Measurements from ENCODE around the gene EMC8.
A peak's percentile ranks its signal among the peaks of the same experiment; 100 is the strongest.

Gene EMC8

DNA sequence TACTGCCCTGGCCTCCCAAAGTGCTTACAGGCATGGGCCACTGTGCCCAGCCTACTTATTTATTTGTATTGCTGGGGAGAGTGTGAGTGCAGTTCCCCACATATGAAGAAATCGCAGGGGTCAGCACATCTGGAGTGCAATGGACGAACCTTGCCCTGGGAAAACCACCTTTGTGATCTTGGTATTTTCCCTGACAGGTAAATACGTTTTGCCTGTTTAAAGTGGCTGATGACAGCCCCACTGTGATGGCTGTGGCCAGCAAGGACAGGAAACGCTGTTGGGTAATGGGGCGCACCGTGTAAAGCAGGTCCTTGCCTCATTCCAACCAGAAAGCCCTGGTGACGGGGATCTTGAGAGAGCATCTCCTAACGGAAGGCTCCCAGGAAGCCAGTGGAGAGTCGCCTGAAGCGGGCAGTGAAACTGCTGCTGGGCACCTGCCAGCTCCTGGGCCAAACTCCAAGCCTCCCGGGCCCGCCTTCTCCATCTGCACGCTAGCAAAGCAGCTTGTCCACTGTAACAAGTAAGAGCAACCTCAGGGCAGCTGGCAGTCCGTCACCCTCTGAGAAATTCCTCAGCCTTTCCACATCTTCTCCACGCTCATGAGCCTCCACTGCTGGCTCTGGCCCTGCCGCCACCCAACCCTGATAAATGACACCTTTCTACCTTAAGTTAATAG lies 17.5 kb downstream of the EMC8 start:
- DNase-seq: peak in 1 of 2 experiments; percentile 79

DNA sequence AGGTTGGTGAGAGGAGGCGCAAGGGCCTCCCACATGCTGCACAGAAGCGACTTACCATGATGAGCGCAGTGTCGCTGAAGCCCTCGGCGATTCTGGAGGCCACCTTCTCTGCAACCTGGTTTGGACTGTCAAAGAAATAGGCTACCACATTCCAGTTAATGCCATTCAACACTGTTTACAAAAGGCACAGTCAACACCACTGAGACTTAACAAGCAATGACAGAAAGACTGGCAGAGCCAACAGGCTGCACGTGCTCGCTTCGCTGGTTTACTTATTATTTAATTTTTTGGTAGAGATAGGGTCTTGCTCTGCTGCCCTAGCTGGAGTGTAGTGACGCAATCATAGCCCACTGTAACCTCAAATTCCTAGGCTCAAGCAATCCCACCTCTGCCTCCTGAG lies 18.2 kb downstream of the EMC8 start:
- DNase-seq: no peak

DNA sequence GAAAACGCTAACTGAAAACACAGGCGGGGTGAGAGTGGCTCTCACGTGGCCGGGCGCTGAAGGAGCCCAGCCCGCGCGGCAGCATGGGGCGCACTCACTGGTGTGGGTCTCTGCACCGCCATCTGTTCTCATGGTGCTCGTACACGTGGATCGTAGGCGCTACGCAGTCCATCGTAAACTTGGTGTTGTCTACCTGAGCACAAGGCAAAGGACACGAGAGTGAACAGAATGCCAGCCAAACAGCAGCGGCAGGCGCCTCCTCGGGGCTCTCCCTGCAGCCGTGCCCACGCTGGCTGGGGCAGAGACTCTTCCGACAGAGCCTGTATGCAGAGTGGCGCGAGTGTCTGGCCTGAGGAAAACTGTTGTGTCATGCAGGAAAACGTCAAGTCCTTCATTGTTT lies 19.1 kb downstream of the EMC8 start:
- no peak for DNase-seq

GRCh38 chr16:85778873-85779272 lies 20.5 kb downstream of the EMC8 start:
- no peak for DNase-seq

- no peak for DNase-seq
Observed at GRCh38 chr16:85777583-85778310, 21.6 kb downstream of the EMC8 start.

- DNase-seq: no peak
Observed at GRCh38 chr16:85774811-85775210, 24.5 kb downstream of the EMC8 start.

DNA sequence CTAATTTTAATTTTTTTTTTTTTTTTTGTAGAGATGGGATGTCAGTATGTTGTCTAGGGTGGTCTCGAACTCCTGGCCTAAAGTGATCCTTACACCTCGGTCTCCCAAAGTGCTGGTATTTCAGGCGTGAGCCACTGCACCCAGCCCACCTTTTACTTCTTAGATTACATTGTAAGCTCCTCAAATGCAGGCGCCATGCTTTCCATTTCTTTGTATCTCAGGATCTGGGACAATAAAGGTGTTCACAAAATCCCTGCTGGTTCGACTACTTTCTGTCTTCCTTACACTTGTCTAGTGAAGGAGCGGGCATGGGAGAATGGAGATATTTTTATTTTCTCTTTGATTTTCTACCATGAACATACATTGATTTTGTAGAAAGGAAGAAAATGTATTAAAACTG lies 25.2 kb downstream of the EMC8 start:
- no peak for DNase-seq

GRCh38 chr16:85773044-85773443 lies 26.3 kb downstream of the EMC8 start:
- DNase-seq: no peak

DNA sequence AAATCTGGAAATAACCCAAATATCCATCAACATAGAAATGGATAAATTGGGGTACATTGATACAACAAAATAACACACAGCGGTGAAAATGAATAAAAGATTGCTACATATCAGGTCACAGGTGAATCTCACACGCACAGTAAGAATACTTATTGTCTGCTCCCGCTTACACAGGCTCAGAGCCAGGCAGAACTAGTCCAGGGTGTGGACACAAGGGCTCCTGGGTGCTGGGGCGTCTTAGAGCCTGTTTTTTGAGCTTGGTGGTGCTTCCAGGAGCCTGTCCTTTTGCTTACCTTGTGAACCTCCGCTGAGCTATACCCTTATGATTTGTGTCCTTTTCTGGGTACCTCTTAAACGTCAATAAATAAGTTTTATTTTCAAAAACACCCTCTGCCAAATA lies 28.6 kb downstream of the EMC8 start:
- DNase-seq: no peak

- DNase-seq: no peak
Observed at GRCh38 chr16:85768199-85768598, 31.1 kb downstream of the EMC8 start.

GRCh38 chr16:85767531-85767930 lies 31.8 kb downstream of the EMC8 start:
- DNase-seq: no peak

DNA sequence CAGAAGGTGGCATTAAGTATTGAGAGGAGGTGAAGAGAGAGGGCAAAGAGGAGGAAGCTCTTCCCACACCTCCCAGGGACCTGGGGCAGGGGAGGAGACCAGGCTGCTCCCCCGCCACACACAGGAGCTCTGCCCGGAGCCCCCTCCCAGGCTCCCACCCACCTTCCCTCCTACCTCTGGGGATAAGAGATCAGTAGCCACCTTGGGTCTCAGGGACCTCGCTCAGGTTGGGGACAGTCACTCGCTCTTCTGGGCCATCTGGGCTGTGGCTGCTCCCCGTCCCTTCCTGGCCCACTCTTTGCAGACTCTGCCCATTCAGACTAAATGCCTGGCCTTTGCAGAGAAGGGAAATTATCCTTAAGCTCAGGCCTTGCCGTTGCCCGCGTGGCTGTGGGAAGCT lies 33.6 kb downstream of the EMC8 start:
- DNase-seq: no peak

GRCh38 chr16:85765211-85765610 lies 34.1 kb downstream of the EMC8 start:
- DNase-seq: no peak

GRCh38 chr16:85763616-85764015 lies 35.7 kb downstream of the EMC8 start:
- no peak for DNase-seq

GRCh38 chr16:85762970-85763369 lies 36.4 kb downstream of the EMC8 start:
- no peak for DNase-seq

GRCh38 chr16:85761861-85762260 lies 37.5 kb downstream of the EMC8 start:
- no peak for DNase-seq

- no peak for DNase-seq
Observed at GRCh38 chr16:85759631-85760419, 39.5 kb downstream of the EMC8 start.

- DNase-seq: no peak
Observed at GRCh38 chr16:85759136-85759535, 40.2 kb downstream of the EMC8 start.

- DNase-seq: no peak
Observed at GRCh38 chr16:85757341-85757822, 42.0 kb downstream of the EMC8 start.

DNA sequence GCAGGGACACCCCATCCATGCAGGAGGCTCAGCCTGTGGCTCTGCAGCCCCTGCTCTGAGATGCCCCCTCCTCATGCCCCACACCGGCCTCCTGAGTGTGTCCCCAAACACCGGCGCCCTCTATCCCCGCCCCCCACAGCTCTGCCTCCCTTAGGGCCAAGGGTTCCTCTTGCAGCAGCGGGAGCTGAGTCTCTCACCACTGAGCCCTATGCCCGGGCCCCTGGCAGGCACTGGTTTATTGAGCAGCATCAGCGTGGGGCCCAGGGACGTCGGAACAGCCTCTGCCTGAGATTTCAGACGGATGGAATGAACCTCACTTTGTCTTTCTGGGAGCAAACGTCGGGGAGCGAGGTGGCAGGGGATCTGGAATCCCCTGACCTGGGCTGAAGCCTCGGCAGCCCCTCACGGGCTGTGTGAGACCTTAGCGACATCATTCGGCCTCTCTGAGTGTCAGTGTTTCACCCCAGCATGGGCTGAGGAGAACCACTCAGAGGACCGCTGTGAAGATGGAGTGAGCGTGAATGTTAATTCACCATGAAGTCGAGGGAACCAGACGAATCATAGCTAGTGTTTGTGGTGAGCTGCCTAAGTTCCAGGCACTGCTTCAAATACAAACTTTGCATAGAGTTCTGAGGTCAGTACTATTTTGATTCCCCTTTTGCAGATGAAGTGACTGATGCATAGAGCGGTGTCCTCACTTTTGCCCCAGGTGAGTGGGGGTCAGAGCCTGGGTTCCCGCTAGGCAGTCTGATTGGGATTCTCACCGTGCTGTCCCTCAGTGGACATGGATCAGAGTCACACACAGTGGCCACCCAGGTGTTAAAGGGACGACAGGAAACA lies 43.2 kb downstream of the EMC8 start:
- no peak for DNase-seq

DNA sequence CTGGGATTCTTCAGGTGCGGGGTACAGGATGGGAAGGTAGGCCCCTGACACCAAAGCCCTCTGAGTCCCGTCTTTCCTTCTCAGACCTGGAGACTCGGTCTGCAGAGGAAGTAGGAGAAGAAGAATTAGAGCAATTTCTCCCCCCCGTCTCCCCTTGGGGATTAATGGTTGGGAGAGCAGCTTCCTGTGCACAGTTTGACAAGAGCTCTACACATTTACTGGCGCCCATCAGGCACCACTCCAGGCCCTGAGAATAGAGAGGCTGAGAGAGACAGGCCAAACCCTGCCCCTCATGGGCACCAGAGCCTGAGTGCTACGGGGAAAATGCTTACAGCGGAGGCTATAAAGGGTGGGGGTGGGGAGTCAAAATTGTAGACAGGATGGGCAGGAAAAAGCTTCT lies 44.9 kb downstream of the EMC8 start:
- no peak for DNase-seq

- DNase-seq: no peak
Observed at GRCh38 chr16:85753976-85754375, 45.4 kb downstream of the EMC8 start.

GRCh38 chr16:85753559-85753958 lies 45.8 kb downstream of the EMC8 start:
- no peak for DNase-seq
